T-helper 22 cell (primary cell): ENCODE measurements around the gene RFC2.
"Not testable (repeated sequence)": the region's sequence is repeated elsewhere in the genome, so short reads cannot be mapped to it uniquely, and the experiment has no call there.

Experiments
- DNase-seq: peaks from one replicate; pipeline ENCODE4 v3.0.0-alpha.2; 2020; ENCODE audit warnings: low read depth

The RFC2 gene

DNA sequence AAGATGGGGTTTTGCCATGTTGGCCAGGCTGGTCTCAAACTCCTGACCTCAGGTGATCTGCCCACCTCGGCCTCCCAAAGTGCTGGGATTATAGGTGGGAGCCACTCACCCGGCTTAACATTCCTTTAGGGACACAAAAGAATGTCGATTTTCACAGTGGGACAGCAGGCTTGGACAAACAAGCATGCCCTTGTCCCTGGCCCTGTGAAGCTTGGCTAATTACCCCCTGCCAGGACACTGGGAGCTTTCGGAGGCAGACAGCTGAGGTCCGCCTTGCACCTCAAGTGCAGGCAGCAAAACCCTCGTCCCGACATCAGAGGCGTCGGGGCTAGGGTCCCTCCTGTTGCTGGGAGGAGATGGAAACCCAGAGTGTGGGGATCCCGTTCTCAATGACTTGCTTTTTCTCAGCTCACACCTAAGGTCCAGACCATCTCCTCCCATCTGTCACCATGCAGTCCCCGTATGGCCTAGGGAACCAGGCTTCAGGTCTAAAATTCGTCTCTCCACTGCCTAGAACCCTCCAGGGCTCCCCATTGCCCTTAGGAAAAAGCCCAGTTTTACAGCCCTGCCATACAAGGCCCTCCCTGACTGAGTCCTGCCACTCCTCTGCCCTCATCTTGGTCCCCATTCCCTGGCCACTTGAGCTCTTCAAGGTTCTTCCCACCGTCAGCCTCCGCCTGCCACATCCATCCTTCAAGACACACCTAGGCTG is 28.7 kb upstream of the RFC2 start:
- DNase-seq, result no peak

DNA sequence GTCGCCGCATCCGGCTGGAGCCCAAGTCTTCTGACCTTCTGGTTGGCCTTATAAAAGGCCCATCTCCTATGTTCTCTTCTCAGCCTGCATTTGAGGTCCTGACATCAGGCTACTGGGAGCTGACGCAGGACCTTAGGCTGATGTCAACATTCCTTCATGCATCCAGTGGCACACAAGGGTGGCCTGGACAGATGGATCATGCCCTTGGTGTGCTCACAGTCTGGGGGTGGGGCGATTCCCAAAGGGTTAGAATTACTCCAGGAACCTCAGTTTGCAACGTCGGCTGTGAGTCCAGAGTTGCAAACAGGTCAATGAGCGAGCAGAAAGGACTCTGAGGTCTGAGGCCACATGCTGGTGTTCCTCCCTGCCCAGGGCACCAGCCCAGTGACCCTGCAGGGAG is 26.8 kb upstream of the RFC2 start:
- DNase-seq, result no peak

DNA sequence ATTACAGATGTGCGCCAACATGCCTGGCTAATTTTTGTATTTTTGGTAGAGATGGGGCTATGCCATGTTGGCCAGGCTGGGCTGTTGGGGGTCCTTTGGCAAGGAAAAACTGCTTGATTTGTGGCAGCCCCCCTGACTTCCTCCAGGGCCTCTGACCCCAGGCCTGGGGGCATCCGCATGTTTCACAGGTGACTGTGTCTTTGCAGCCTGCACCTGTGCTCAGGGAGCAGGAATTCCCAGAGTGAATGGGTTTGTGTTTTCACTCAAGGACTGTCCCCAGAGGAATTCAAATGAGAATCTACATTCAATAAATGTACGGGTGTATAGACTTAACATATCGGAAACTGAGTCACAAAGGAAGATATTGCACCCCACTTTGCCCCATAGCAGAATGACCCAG is 23.4 kb upstream of the RFC2 start:
- no peak for DNase-seq

GRCh38 chr7:74275401-74275881 is 21.2 kb upstream of the RFC2 start:
- no peak for DNase-seq

DNA sequence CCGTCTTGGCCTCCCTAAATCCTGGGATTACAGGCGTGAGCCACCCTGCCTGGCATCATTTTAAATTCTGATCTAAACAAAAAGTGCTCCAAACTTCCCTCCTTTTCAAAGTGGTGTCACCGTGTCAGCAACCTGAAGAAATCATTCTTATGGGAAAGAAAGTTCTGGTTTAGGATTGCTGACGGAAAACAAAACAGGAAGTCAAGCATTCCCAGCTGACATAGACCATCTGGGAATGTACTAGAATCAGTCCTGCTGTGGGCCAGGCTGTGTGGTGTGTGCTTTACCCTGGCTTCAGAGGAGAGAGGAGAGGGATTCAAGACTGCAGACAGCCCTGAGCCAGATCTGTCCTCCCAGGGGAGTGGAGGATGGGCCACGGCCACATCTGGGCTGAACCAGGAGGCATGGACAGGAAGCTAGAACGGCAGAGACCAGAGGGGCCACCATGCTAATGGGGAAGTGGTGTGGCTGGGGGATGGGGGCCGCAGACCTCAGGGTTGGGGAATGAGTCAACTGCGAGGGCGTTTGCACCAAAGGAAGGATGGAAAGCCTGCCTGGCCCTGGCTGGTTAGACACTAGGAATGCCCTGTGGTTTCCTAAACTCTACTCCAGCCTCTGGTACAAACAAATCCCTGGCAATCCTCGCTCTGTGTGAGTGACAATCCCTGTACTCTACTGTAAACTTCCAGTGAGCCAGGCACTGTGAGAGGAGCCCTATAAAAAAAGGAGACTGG is 18.3 kb upstream of the RFC2 start:
- DNase-seq, result no peak

GRCh38 chr7:74271742-74272141 is 17.5 kb upstream of the RFC2 start:
- no peak for DNase-seq

- DNase-seq, result peak; percentile 48
Measured at GRCh38 chr7:74269757-74270277, 15.6 kb upstream of the RFC2 start.

DNA sequence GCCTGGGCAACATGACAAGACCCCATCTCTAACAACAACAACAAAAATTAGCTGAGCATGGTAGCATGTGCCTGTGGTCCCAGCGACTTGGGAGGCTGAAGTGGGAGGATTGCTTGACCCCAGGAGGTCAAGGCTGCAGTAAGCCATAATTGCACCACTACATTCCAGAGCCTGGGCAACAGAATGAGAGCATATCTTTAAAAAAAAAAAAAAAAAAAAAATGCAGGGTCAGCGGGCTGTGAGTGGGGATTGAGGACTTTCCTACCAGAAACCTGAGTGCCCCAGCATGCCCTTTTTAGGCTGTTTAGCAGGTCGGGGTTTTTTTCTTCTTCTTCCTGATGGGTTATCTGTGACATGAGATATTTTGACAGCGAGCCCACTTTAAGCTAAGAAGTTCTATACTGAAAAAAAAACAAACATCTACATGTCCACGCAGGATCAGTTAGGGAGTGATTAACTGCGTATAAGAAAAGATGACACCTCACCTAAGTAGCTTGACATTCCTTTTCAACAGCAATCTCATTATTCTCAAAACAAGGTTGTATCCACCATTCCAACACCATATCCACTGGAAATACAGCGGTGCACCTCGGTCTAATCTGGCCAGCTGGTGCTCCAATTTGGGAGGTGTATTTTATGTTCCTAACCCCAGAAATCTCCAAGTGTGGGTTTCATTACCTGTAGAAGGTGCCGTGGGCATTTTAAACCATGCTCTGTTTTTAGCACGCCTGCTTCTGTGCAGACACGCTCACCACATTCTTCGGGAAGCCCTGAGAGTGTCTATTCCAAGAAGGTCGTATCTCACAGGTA is 13.8 kb upstream of the RFC2 start:
- DNase-seq, result no peak

DNA sequence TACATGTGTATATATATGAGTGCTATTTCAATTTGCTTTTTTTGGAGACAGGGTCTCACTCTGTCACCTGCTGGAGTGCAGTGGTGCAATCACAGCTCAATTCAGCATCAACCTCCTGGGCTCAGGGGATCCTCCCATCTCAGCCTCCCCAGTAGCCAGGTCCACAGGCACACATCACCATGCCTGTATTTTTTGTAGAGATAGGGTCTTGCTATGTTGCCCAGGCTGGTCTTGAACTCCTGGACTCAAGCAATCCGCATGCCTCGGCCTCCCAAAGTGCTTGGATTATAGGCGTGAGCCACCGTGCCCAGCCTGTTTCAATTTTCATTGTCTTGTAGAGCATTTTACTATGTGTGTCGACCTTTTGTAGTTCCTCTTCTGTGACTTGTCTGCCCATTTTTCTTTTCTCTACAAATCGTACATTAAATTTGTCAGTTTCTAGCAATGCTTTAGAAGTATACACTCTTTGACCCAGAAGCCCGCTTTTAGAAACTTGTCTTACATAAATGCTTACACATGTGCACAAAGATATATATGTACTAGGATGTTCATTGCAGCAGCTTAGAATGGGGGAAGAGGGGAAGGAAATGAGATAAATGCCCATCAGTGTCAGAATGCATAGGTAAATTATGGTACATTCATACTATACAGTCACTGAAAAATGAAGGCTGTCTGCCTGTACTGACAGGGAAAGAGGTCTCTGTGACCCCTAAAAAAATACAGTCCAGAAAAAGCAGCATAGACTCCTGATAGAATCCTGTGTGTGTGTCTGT is 12.2 kb upstream of the RFC2 start:
- DNase-seq, result no peak

- DNase-seq, result no peak
Measured at GRCh38 chr7:74263399-74264120, 9.4 kb upstream of the RFC2 start.

GRCh38 chr7:74262639-74263398 is 8.6 kb upstream of the RFC2 start:
- DNase-seq, result no peak

DNA sequence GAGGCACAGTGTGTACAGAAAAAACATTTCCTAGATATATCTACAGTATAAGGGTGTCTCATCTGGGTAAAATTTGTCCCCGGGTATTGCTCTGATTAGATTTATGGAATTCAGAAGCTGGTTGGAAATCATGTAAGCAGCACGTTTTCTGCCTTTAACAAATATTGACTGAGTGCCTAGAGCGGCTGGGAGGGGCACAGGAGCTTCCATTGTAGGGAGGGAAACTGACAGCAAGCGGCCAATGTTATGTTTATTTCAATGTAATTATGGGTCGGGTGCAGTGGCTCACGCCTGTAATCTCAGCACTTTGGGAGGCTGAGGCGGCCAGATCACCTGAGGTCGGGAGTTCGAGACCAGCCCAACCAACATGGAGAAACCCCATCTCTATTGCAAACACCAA is 4.4 kb upstream of the RFC2 start:
- DNase-seq, result no peak

GRCh38 chr7:74256491-74257408 is 2.6 kb upstream of the RFC2 start:
- DNase-seq, result no peak

- not testable (repeated sequence) for DNase-seq
Measured at GRCh38 chr7:74255461-74255860, 1.3 kb upstream of the RFC2 start.

DNA sequence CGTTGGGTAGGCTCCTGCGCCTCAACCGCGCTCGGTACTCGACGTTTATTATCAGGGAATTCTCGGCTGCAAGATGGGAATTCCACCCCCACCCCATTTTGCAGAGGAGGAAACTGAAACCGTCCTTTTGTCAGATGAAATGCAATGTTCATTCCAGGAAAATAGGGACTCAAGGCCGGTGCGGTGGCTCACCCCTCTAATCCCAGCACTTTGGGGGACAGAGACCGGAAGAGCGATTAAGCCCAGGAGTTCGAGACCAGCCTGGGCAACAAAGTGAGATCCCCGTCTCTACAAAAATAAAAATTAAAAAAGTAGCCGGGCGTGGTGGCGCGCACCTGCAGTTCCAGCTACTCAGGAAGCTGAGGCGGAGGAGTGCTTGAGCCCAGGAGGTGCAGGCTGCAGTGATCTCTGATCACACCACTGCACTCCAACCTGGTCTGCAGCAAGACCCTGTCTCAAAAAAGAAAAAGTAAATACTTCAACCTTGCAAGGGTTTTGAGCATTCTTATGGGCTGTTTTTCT is 720 bp upstream of the RFC2 start:
- no peak for DNase-seq

DNA sequence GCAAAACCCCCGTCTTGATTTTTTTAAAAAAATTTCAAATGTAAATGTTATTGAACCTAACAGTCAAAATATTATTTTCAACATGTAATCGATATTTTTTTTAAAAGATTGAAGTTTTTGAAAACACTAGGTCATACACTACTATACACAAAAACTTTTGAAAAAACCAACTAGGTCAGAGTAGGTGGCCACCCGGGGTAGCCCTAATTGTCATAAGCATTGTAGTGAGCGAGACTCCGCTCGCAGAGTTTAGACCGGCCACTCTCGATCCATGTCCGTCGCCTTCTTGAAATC is 417 bp downstream of the RFC2 start:
- no peak for DNase-seq

DNA sequence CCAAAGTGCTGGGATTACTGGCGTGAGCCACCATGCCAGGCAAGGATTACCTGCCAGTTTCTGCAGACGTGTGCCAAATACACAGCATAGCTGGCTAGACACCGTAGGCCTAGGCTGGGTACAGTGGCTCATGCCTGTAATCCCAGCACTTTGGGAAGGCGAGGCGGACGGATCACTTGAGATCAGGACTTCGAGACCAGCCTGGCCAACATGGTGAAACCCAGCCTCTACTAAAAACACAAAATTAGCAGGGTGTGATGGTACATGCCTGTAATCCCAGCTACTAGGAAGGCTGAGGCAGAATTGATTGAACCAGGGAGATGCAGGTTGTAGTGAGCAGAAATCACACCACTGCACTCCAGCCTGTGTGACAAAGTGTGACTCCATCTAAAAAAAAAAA is 868 bp downstream of the RFC2 start:
- no peak for DNase-seq

GRCh38 chr7:74252893-74253292 is 1.3 kb downstream of the RFC2 start:
- no peak for DNase-seq

DNA sequence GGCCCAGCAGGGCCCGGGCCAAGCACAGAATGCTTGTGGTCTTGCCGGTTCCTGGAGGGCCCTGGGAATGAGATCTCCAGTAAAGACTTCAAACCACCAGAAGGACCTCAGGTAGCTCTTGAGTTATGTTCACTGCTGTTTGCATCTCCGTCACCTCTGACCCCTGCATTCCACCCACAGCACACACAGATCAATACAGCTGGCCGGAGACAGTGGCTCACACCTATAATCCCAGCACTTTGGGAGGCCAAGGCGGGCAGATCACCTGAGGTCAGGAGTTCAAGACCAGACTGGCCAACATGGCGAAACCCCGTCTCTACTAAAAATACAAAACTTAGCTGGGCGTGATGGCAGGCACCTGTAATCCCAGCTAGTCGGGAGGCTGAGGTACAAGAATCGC is 5.1 kb downstream of the RFC2 start:
- DNase-seq, result not testable (repeated sequence)
